Vagina (tissue), 2 donors: ENCODE measurements around the gene CEP104. TPM values are rescaled to one million over a fixed set of nuclear protein-coding genes. Genes with fewer than 3 reads are reported as not detected.

Experiments
- DNase-seq, 2 donors: peaks; one replicate each; pipeline ENCODE4 v3.0.0-alpha.2; 2017; ENCODE audit errors: extremely low spot score in 2 of 2
- H3K27ac ChIP-seq: fragments of 200-600 bp; sonication (generic); one replicate; pipeline ENCODE4 v1.5.1; 2019
- H3K27me3 ChIP-seq: fragments of 200-600 bp; sonication (generic); one replicate; pipeline ENCODE4 v1.5.1; 2019
- H3K36me3 ChIP-seq, 2 donors: fragments of 200-600 bp; sonication (generic); one replicate each; pipeline ENCODE4 v1.5.1; 2017 to 2019
- H3K4me1 ChIP-seq: fragments of 200-600 bp; sonication (generic); one replicate; pipeline ENCODE4 v1.5.1; 2019
- H3K4me3 ChIP-seq, 2 donors: fragments of 200-600 bp; sonication (generic); 1 replicate in 1 of 2; 2 replicates in 1 of 2; pipeline ENCODE4 v1.5.1; 2016 to 2019
- H3K9me3 ChIP-seq: fragments of 200-600 bp; sonication (generic); one replicate; pipeline ENCODE4 v1.5.1; 2019
- CTCF ChIP-seq, 3 experiments: fragments of 450-650 bp in 2 of 3; fragments of 200-600 bp in 1 of 3; sonication (generic) in 1 of 3; IDR thresholded peaks; one replicate each; pipeline ENCODE4 v1.5.1; 2017 to 2019; ENCODE audit warnings: antibody characterized with exemption in 3 of 3, mild to moderate bottlenecking in 2 of 3, moderate library complexity in 2 of 3
- POLR2A ChIP-seq, 2 donors: fragments of 450-650 bp; IDR thresholded peaks; one replicate each; pipeline ENCODE4 v1.6.1; 2017; ENCODE audit warnings: antibody characterized with exemption in 2 of 2, mild to moderate bottlenecking in 2 of 2, moderate library complexity in 2 of 2
- POLR2AphosphoS5 ChIP-seq, 2 donors: sonication (generic); formaldehyde crosslinking; IDR thresholded peaks; one replicate each; pipeline ENCODE4 v1.9.0; 2017; ENCODE audit warnings: antibody characterized with exemption in 2 of 2, mild to moderate bottlenecking in 2 of 2, low read depth in 1 of 2; ENCODE audit not compliant: insufficient read depth in 1 of 2
- intact Hi-C: fragments of 100-400 bp; cut with DNase I; formaldehyde crosslinking; loops from one replicate; pipeline ENCODE4 v1.15.1; 2023
- total RNA-seq: library from RNA; depleted of rRNA; stranded (reverse); fragments of >200 nt; gene quantifications from one replicate; pipeline ENCODE4 v1.2.3, GENCODE V29; 2016

CEP104 gene
- total RNA-seq, 1 donor from 2014 or later: 62.9 TPM

DNA sequence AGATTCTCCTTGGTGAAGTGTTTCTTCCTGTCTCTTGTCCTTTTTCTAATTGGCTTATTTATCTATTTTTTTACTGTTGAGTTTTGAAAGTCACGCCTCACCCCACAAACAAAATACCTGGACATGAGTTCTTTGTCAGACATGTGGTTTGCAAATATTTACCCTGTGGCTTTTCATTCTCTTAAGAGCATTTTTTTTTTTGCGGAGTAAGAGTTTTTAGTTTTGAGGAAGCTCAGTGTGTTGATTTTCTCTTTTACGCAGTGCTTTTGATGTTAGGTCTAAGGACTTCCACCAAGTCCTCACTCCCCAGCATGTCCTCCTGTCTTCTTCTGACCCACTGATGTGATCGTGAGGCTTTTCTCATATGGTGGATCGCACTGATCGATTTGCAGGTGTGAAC is 7.9 kb upstream of the CEP104 start:
- no peak for TF ChIP-seq CTCF (IDR thresholded peaks at IDR 0.05)
- no peak for TF ChIP-seq POLR2A (IDR thresholded peaks at IDR 0.05)
- TF ChIP-seq POLR2AphosphoS5 (IDR thresholded peaks at IDR 0.05; ENCODE audit: insufficient read depth in 1 of 2, low read depth in 1 of 2): no peak
- H3K36me3 ChIP-seq: peaks cover 0 to 19% of the 10 kb centered on the region in 2 donors
- no peak overlapping the region for H3K27ac ChIP-seq
- no peaks in the 10 kb centered on the region for H3K9me3 ChIP-seq
- no peak overlapping the region for H3K4me3 ChIP-seq
- no peaks in the 10 kb centered on the region for H3K27me3 ChIP-seq
- no peak for DNase-seq
- H3K4me1 ChIP-seq: no peaks in the 10 kb centered on the region
- intact Hi-C loops: no loop called here

DNA sequence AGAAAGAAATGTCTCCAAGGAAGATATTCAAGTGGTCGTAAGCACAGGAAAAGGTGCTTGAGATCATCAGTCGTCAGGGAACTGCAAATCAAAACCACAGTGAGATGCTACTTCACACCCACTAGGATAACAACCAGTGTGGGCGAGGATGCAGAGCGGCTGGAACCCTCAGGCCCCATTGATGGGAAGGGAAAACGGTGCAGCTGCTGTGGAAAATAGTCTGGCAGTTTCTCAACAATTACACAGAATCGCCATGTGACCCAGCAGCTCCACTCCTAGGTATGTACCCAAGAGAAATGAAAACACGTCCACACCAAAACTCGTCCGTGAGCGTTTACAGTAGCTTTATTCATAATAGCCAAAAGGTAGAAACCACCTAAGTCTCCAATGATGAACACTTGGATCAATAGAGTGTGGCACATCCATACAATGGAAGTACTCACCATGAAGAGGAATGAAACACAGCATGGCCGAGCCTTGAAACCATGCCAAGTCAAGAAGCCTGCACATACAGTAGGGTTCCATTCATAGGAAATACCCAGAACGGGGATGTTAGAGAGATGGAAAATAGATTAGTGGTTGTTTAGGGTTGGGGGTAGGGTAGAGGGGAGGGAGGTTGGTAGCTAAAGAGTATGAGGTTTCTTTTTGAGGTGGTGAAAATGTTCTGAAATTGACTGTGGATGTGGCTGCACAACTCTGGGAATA is 6.4 kb upstream of the CEP104 start:
- Histone ChIP-seq H3K36me3 (peaks cover 0 to 14% of the 10 kb centered on the region in 2 donors), H3K9me3 (no peaks in the 10 kb centered on the region), H3K27me3 (no peaks in the 10 kb centered on the region), H3K27ac (no peak overlapping the region), H3K4me3 (no peak overlapping the region), H3K4me1 (peaks cover 5% of the 10 kb centered on the region)
- no peak for DNase-seq
- intact Hi-C loops: no loop called here
- TF ChIP-seq CTCF (IDR thresholded peaks at IDR 0.05): no peak
- no peak for TF ChIP-seq POLR2AphosphoS5 (IDR thresholded peaks at IDR 0.05; ENCODE audit: insufficient read depth in 1 of 2, low read depth in 1 of 2)
- TF ChIP-seq POLR2A (IDR thresholded peaks at IDR 0.05): no peak

- H3K27me3 ChIP-seq: no peaks in the 10 kb centered on the region
- peak overlapping the region; percentile 61 to 96 for H3K4me3 ChIP-seq
- intact Hi-C loops: no loop called here
- no peak for DNase-seq
- H3K36me3 ChIP-seq: no peaks in the 10 kb centered on the region
- peaks cover 35% of the 10 kb centered on the region for H3K4me1 ChIP-seq
- TF ChIP-seq CTCF (IDR thresholded peaks at IDR 0.05) (no peak), POLR2A (IDR thresholded peaks at IDR 0.05) (no peak), POLR2AphosphoS5 (IDR thresholded peaks at IDR 0.05; ENCODE audit: insufficient read depth in 1 of 2, low read depth in 1 of 2) (no peak)
- no peaks in the 10 kb centered on the region for H3K9me3 ChIP-seq
- H3K27ac ChIP-seq: no peak overlapping the region
Observed at GRCh38 chr1:3858231-3858981, 1.4 kb upstream of the CEP104 start.

- TF ChIP-seq POLR2A (IDR thresholded peaks at IDR 0.05) (no peak), CTCF (IDR thresholded peaks at IDR 0.05) (no peak), POLR2AphosphoS5 (IDR thresholded peaks at IDR 0.05; ENCODE audit: insufficient read depth in 1 of 2, low read depth in 1 of 2) (no peak)
- H3K27ac ChIP-seq: peak overlapping the region; percentile 65
- no peaks in the 10 kb centered on the region for H3K27me3 ChIP-seq
- no peak for DNase-seq
- H3K4me1 ChIP-seq: peaks cover 35% of the 10 kb centered on the region
- peak overlapping the region; percentile 61 to 96 for H3K4me3 ChIP-seq
- no peaks in the 10 kb centered on the region for H3K36me3 ChIP-seq
- intact Hi-C loops: no loop called here
- H3K9me3 ChIP-seq: no peaks in the 10 kb centered on the region
Observed at GRCh38 chr1:3857791-3858129, 749 bp upstream of the CEP104 start.
